Measurements from ENCODE around the gene CLIC5.

CLIC5 gene

DNA sequence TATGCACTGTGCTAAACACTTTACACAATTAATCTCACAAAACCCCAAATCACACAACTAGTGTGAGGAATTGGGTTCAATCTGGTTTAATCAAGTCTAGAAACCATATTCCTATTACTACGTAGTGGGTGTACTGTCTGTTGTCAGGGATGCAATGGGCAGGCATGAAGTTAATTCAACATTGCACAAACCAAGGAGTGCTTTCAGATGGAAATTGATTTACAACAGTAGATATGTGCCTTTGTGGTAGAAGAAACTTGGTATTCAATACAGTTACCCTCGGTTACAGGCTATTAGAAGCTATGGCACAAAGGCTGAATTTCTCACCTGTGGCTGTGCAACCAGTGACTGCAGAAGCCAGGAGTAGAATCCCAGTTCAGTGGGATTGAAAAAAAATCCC is 157.8 kb downstream of the CLIC5 start:
- TF ChIP-seq CTCF (conservative IDR thresholded peaks at IDR 0.05) (no peak), ZFX (IDR thresholded peaks at IDR 0.05) (no peak)
- no peak overlapping the region for H3K27ac ChIP-seq

- no peak for TF ChIP-seq CTCF (conservative IDR thresholded peaks at IDR 0.05)
- TF ChIP-seq ZFX (IDR thresholded peaks at IDR 0.05), result no peak
- no peak overlapping the region for H3K27ac ChIP-seq
Measured at GRCh38 chr6:45855642-45856394, 159.8 kb downstream of the CLIC5 start.

DNA sequence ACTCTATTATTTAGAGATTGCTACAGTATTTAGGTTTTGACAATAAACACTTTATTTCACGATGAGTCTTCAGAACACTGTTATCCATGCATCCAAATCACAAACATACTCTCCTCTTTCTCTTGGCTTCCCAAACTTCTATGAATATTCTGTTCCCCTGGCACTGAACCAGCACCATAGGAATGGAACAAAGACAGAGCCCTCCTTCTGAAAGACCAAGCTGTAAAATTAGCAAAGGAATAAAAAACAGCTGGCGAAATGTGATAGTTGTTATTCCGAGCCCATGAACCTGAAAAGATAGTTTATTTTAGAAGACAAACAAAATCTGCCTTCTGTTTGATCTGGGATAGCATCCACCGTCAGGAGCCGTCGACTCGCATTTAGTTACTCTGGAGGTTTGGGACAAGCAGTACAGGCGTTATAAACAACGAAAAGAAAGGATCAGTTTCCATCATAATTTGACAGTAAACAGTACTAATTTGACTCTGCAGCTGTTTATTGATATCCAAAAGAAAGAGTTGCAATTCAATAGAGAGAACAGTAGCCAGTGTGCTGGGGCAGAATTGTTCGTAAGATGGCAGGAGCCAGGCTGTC is 161.4 kb downstream of the CLIC5 start:
- no peak overlapping the region for H3K27ac ChIP-seq
- TF ChIP-seq ZFX (IDR thresholded peaks at IDR 0.05) (no peak), CTCF (conservative IDR thresholded peaks at IDR 0.05) (no peak)

- no peak overlapping the region for H3K27ac ChIP-seq
- TF ChIP-seq ZFX (IDR thresholded peaks at IDR 0.05), result no peak
- TF ChIP-seq CTCF (conservative IDR thresholded peaks at IDR 0.05), result no peak
Measured at GRCh38 chr6:45851034-45851400, 164.6 kb downstream of the CLIC5 start.

DNA sequence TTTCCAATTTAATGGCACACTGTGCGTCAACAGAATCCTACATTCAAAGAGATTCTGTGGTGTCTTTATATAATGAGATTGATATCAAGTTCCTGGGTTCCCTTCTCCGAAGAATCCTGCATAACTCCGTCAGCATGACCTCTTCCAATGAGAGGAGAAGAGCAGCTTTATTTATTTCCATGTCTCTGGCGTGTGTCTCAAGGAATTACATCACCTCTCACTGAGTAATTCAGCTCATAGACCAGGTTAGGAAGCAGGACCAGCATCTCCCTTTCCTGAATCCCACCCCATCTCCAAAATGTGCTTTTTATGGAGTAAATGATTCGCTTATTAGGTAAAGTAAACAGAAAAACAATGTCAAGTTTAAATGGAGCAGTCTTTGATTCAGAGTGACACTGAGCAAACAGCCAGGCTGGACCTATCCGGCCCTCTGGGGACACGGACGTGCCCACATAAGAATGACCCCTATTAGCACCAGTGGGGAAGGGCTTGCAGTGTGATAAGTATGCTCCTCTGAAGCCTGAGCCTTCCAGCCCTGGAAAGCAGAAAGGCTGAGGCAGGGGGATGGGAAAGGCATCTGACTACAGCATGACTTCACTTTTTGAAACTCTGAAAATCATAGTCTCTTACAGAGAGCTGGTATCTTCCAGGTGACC is 165.2 kb downstream of the CLIC5 start:
- TF ChIP-seq ZFX (IDR thresholded peaks at IDR 0.05), result no peak
- no peak for TF ChIP-seq CTCF (conservative IDR thresholded peaks at IDR 0.05)
- H3K27ac ChIP-seq, result no peak overlapping the region

DNA sequence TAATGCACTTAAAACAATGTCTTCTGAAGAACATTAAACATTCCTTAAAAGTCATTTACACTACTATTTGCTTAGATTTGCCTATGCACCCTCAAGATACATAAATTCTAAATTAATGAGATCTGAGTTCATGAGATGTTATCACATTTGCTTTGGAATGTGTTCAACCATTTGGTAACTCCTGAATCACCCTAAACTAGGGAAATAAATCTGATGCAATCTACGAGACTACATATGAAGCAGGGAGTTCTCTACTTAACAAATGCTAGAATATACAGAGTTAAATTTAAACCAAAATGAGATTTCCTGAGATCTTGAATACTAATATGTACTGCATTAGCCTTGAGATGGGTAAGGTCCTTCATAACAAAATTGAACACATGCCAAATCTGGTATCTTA is 170.1 kb downstream of the CLIC5 start:
- TF ChIP-seq CTCF (conservative IDR thresholded peaks at IDR 0.05), result no peak
- TF ChIP-seq ZFX (IDR thresholded peaks at IDR 0.05), result no peak
- no peak overlapping the region for H3K27ac ChIP-seq

DNA sequence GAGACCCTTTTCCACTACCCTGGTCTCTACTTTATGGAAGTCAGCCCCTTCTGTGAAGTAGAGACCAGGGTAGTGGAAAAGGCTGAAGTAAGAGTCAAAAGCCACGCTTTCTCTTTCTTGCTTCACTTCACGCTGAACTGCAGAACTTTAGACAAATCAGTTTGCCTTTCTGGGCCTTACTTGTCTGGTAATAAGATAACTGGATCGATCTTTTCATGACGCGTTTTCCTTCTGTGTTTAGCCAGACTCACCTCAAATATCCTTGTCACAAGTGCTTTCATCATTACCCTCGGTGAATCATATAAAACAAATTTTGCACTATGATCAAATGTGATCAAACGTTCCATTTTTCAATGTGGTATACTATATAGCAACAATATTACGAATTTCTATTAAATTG is 170.7 kb downstream of the CLIC5 start:
- no peak overlapping the region for H3K27ac ChIP-seq
- TF ChIP-seq CTCF (conservative IDR thresholded peaks at IDR 0.05) (no peak), ZFX (IDR thresholded peaks at IDR 0.05) (no peak)
